T-helper 9 cell (primary cell): ENCODE measurements around the gene AP1S3.
"Not testable (repeated sequence)": the region's sequence is repeated elsewhere in the genome, so short reads cannot be mapped to it uniquely, and the experiment has no call there.

Source experiments
- DNase-seq: peaks from one replicate; pipeline ENCODE4 v3.0.0-alpha.2; 2020
- total RNA-seq, 2 donors: gene quantifications; one replicate each; lab custom pipeline; 2026; lab: John Stamatoyannopoulos, UW

AP1S3 gene
- 1.7 reads per million in 2 donors for total RNA-seq

- DNase-seq: peak; percentile 62
Observed at GRCh38 chr2:223837287-223838061, at the start of gene AP1S3. AP1S3 (minus strand) TSS chr2:223837582; CDS start chr2:223837450, 132 bp downstream.

- no peak for DNase-seq
Observed at GRCh38 chr2:223887127-223887526, 49.7 kb upstream of the AP1S3 start.

GRCh38 chr2:223886726-223887125 is 49.3 kb upstream of the AP1S3 start:
- DNase-seq: no peak

- no peak for DNase-seq
Observed at GRCh38 chr2:223884399-223884798, 47.0 kb upstream of the AP1S3 start.

GRCh38 chr2:223882715-223883114 is 45.3 kb upstream of the AP1S3 start:
- no peak for DNase-seq

GRCh38 chr2:223880796-223881195 is 43.4 kb upstream of the AP1S3 start:
- DNase-seq: no peak

GRCh38 chr2:223877721-223878410 is 40.5 kb upstream of the AP1S3 start:
- no peak for DNase-seq

- DNase-seq: no peak
Observed at GRCh38 chr2:223873672-223874071, 36.3 kb upstream of the AP1S3 start.

GRCh38 chr2:223872772-223873171 is 35.4 kb upstream of the AP1S3 start:
- not testable (repeated sequence) for DNase-seq

- DNase-seq: not testable (repeated sequence)
Observed at GRCh38 chr2:223871661-223872060, 34.3 kb upstream of the AP1S3 start.

- no peak for DNase-seq
Observed at GRCh38 chr2:223870840-223871611, 33.6 kb upstream of the AP1S3 start.

- DNase-seq: no peak
Observed at GRCh38 chr2:223868005-223868404, 30.6 kb upstream of the AP1S3 start.

GRCh38 chr2:223865907-223866508 is 28.6 kb upstream of the AP1S3 start:
- no peak for DNase-seq

GRCh38 chr2:223865124-223865523 is 27.7 kb upstream of the AP1S3 start:
- peak; percentile 9 for DNase-seq

- no peak for DNase-seq
Observed at GRCh38 chr2:223863491-223863890, 26.1 kb upstream of the AP1S3 start.

GRCh38 chr2:223860809-223861738 is 23.7 kb upstream of the AP1S3 start:
- DNase-seq: no peak

GRCh38 chr2:223859070-223859469 is 21.7 kb upstream of the AP1S3 start:
- DNase-seq: no peak

GRCh38 chr2:223856584-223856983 is 19.2 kb upstream of the AP1S3 start:
- DNase-seq: no peak

- DNase-seq: no peak
Observed at GRCh38 chr2:223856021-223856420, 18.6 kb upstream of the AP1S3 start.

- DNase-seq: no peak
Observed at GRCh38 chr2:223855426-223855825, 18.0 kb upstream of the AP1S3 start.

- no peak for DNase-seq
Observed at GRCh38 chr2:223854741-223855140, 17.4 kb upstream of the AP1S3 start.

- no peak for DNase-seq
Observed at GRCh38 chr2:223853425-223853837, 16.0 kb upstream of the AP1S3 start.
